Ovary (tissue), 9 donors: ENCODE results near the gene FOXN1. TPM values are rescaled to one million over a fixed set of nuclear protein-coding genes. Genes with fewer than 3 reads are reported as not detected.

Source experiments
- DNase-seq, 5 donors: peaks; one replicate each; pipeline ENCODE4 v3.0.0-alpha.2; 2019 to 2020
- H3K27ac ChIP-seq, 2 donors: fragments of 200-600 bp; one replicate each; pipeline versions ENCODE4 v1.5.1 to v1.8.0; 2019 to 2022
- H3K27me3 ChIP-seq: fragments of 200-600 bp; one replicate; pipeline ENCODE4 v1.8.0; 2022
- H3K36me3 ChIP-seq: fragments of 200-600 bp; sonication (generic); one replicate; pipeline ENCODE4 v1.5.1; 2019
- H3K4me1 ChIP-seq: one replicate; pipeline ENCODE4 v1.8.1; 2013; ENCODE audit warnings: mild to moderate bottlenecking, moderate library complexity; ENCODE audit not compliant: insufficient read depth
- H3K4me3 ChIP-seq: fragments of 200-600 bp; sonication (generic); one replicate; pipeline ENCODE4 v1.5.1; 2017
- H3K9me3 ChIP-seq, 2 donors: fragments of 200-600 bp in 1 of 2; sonication (generic) in 1 of 2; one replicate each; pipeline versions ENCODE4 v1.5.1 to v1.8.1; 2013 to 2019; ENCODE audit warnings: mild to moderate bottlenecking in 1 of 2, moderate library complexity in 1 of 2
- CTCF ChIP-seq, 3 donors: fragments of 450-650 bp in 2 of 3; fragments of 200-600 bp in 1 of 3; IDR thresholded peaks; one replicate each; pipeline versions ENCODE4 v1.5.1 to v1.8.0; 2016 to 2022; ENCODE audit warnings: antibody characterized with exemption in 3 of 3, mild to moderate bottlenecking in 1 of 3
- EP300 ChIP-seq: sonication (generic); formaldehyde crosslinking; IDR thresholded peaks from one replicate; pipeline ENCODE4 v1.6.1; 2017; ENCODE audit warnings: antibody characterized with exemption
- POLR2A ChIP-seq: fragments of 450-650 bp; IDR thresholded peaks from one replicate; pipeline ENCODE4 v1.6.1; 2017; ENCODE audit warnings: antibody characterized with exemption, mild to moderate bottlenecking, moderate library complexity
- WGBS, 3 donors: extraction: QIAGEN DNeasy Blood & Tissue Kit in 1 of 3; methylation state at CpG; one replicate each; pipeline versions ENCODE4 v1.1.5 to v1.1.7; 2013 to 2017; 5-methylcytosine and 5-hydroxymethylcytosine counted together
- intact Hi-C, 4 donors: fragments of 100-400 bp; cut with DNase I; formaldehyde crosslinking; loops; one replicate each; pipeline versions ENCODE4 v1.11.0 to v1.15.1; 2022 to 2023
- polyA plus RNA-seq, 2 donors: library from polyadenylated mRNA; stranded (reverse); fragments of 200-250 nt in 1 of 2; fragments of 350-450 nt in 1 of 2; fragmentation: Illumina TruSeq in 1 of 2; extraction: RNeasy Lipid Tissue Mini Kit (QIAGEN cat#74804) in 1 of 2; gene quantifications; one replicate each; pipeline ENCODE4 v1.2.3, GENCODE V29; 2013 to 2014
- total RNA-seq, 7 donors: library from RNA; depleted of rRNA in 2 of 7; stranded (reverse); fragments of >200 nt in 2 of 7; fragmentation: NEBNext Ultra II Directional in 3 of 7; extraction: Animal tissue kit (Norgen Biotek cat#: 25700) in 3 of 7; gene quantifications; one replicate each; pipeline versions ENCODE4 v1.1.0 to v1.2.4, GENCODE V29; 2016 to 2023
- donor health status: DM: no; HTN: no; CAD: no; lungs with moderate emphysema.
- donor health status: DM: no; HTN: no; CAD: no.
- donor health status: Bipolar disorder and iron deficiency.
- donor health status: DM: yes; HTN: yes; CAD: no.
- donor health status: DM: no; HTN: no; CAD: no.
- donor health status: DM: yes; HTN: yes; CAD: no.

The FOXN1 gene
- total and polyA plus RNA-seq, 9 donors: not detected

- Histone ChIP-seq H3K4me3 (no peak overlapping the region), H3K27me3 (no peaks in the 10 kb centered on the region)
- intact Hi-C loops: no loop called here
These were observed 18.1 kb upstream of the FOXN1 start for GRCh38 chr17:28487881-28488532.

GRCh38 chr17:28488533-28489276 lies 17.4 kb upstream of the FOXN1 start:
- TF ChIP-seq POLR2A (no peak), CTCF (IDR thresholded peaks at IDR 0.05) (no peak), EP300 (no peak)
- intact Hi-C loops: no loop called here
- Histone ChIP-seq H3K36me3 (no peaks in the 10 kb centered on the region), H3K27ac (no peak overlapping the region), H3K4me1 (no peaks in the 10 kb centered on the region), H3K9me3 (no peaks in the 10 kb centered on the region), H3K4me3 (no peak overlapping the region), H3K27me3 (no peaks in the 10 kb centered on the region)
- no peak for DNase-seq
- WGBS, 3 donors: 76 to 78% (median 78%) methylated on average over 7 of the region's 7 CpGs

More at GRCh38 chr17:28487881-28488532, 18.1 kb upstream of the FOXN1 start:
- no peak for TF ChIP-seq CTCF (IDR thresholded peaks at IDR 0.05)
- no peak for TF ChIP-seq EP300
- no peak for TF ChIP-seq POLR2A
- H3K9me3 ChIP-seq: no peaks in the 10 kb centered on the region
- H3K27ac ChIP-seq: no peak overlapping the region
- no peaks in the 10 kb centered on the region for H3K36me3 ChIP-seq
- H3K4me1 ChIP-seq: no peaks in the 10 kb centered on the region
- 56 to 71% (median 57%) methylated on average over 5 of the region's 5 CpGs for whole genome bisulfite sequencing, 3 donors
- DNase-seq: no peak

- no peak overlapping the region for H3K27ac ChIP-seq
- H3K4me3 ChIP-seq: no peak overlapping the region
- TF ChIP-seq CTCF (IDR thresholded peaks at IDR 0.05): no peak
- TF ChIP-seq EP300: no peak
- TF ChIP-seq POLR2A: no peak
- intact Hi-C loops: loop anchor here in 1 of 4 donors (5.0 kb wide), 1 partner anchor 126 kb away; no protein-coding TSS in a partner anchor
- H3K27me3 ChIP-seq: no peaks in the 10 kb centered on the region
- no peaks in the 10 kb centered on the region for H3K36me3 ChIP-seq
- WGBS, 3 donors: 78 to 79% (median 79%) methylated on average over 11 of the region's 11 CpGs
- H3K4me1 ChIP-seq: no peaks in the 10 kb centered on the region
- H3K9me3 ChIP-seq: no peaks in the 10 kb centered on the region
- no peak for DNase-seq
These were observed 14.9 kb upstream of the FOXN1 start for GRCh38 chr17:28491286-28491685.

- H3K27me3 ChIP-seq: no peaks in the 10 kb centered on the region
- intact Hi-C loops: loop anchor here in 1 of 4 donors (5.0 kb wide), 1 partner anchor 125 kb away; no protein-coding TSS in a partner anchor
These were observed 14.3 kb upstream of the FOXN1 start for GRCh38 chr17:28491860-28492259.

More at GRCh38 chr17:28491860-28492259, 14.3 kb upstream of the FOXN1 start:
- Histone ChIP-seq H3K36me3 (no peaks in the 10 kb centered on the region), H3K4me3 (no peak overlapping the region), H3K9me3 (no peaks in the 10 kb centered on the region), H3K4me1 (no peaks in the 10 kb centered on the region), H3K27ac (no peak overlapping the region)
- TF ChIP-seq POLR2A (no peak), EP300 (no peak), CTCF (IDR thresholded peaks at IDR 0.05) (no peak)
- no peak for DNase-seq
- 94 to 96% (median 94%) methylated on average over 3 of the region's 3 CpGs for WGBS, 3 donors
